Heart right ventricle (tissue), 16 donors: ENCODE measurements around the gene GLIPR1. TPM values are rescaled to one million over a fixed set of nuclear protein-coding genes. Genes with fewer than 3 reads are reported as not detected.
"Not testable (repeated sequence)": the region's sequence is repeated elsewhere in the genome, so short reads cannot be mapped to it uniquely, and the experiment has no call there.

Experiments
- ATAC-seq, 8 donors: fragments of 200-7000 bp; cut with Tn5 transposase; one replicate each; pipeline ENCODE4 v1.9.1; 2020; ENCODE audit warnings: mild to moderate bottlenecking in 8 of 8, moderate library complexity in 8 of 8, moderate number of reproducible peaks in 1 of 8
- DNase-seq, 2 donors: peaks; one replicate each; pipeline ENCODE4 v3.0.0-alpha.2; 2020
- H3K27ac ChIP-seq, 10 donors: fragments of 200-600 bp; sonication (generic) in 2 of 10; one replicate each; pipeline versions ENCODE4 v1.5.0 to v1.8.0; 2020 to 2022; ENCODE audit warnings: mild to moderate bottlenecking in 3 of 10
- H3K27me3 ChIP-seq, 7 donors: fragments of 200-600 bp; one replicate each; pipeline ENCODE4 v1.8.0; 2021 to 2022; ENCODE audit warnings: mild to moderate bottlenecking in 2 of 7
- H3K36me3 ChIP-seq, 9 donors: fragments of 200-600 bp; sonication (generic) in 1 of 9; one replicate each; pipeline versions ENCODE4 v1.5.0 to v1.8.0; 2020 to 2022; ENCODE audit warnings: mild to moderate bottlenecking in 2 of 9
- H3K4me1 ChIP-seq, 9 donors: fragments of 200-600 bp; sonication (generic) in 1 of 9; one replicate each; pipeline versions ENCODE4 v1.5.0 to v1.8.0; 2020 to 2022; ENCODE audit warnings: mild to moderate bottlenecking in 4 of 9
- H3K4me3 ChIP-seq, 10 donors: fragments of 200-600 bp; sonication (generic) in 2 of 10; one replicate each; pipeline versions ENCODE4 v1.5.0 to v1.8.0; 2020 to 2022; ENCODE audit warnings: mild to moderate bottlenecking in 7 of 10, moderate library complexity in 2 of 10
- H3K9me3 ChIP-seq, 11 donors: fragments of 200-600 bp in 10 of 11; sonication (generic) in 2 of 11; one replicate each; pipeline versions ENCODE4 v1.5.0 to v1.8.0; 2013 to 2022; ENCODE audit warnings: mild to moderate bottlenecking in 2 of 11, control low read depth in 1 of 11, moderate library complexity in 1 of 11
- WGBS, 2 donors: extraction: QIAGEN DNeasy Blood & Tissue Kit; methylation state at CpG; one replicate each; pipeline ENCODE4 v1.1.7; 2013; ENCODE audit warnings: inconsistent platforms in 1 of 2; 5-methylcytosine and 5-hydroxymethylcytosine counted together
- intact Hi-C, 10 donors: fragments of 100-400 bp; cut with DNase I; formaldehyde crosslinking; loops; one replicate each; pipeline versions ENCODE4 v1.11.1 to v1.14.2; 2022
- polyA plus RNA-seq, 2 donors: library from polyadenylated mRNA; stranded (reverse); fragments of 200-250 nt; gene quantifications; one replicate each; pipeline ENCODE4 v1.2.3, GENCODE V29; 2013
- total RNA-seq, 10 donors: library from RNA; stranded (reverse); fragmentation: NEBNext Ultra II Directional in 3 of 10; extraction: Animal tissue kit (Norgen Biotek cat#: 25700) in 3 of 10; gene quantifications; one replicate each; pipeline versions ENCODE4 v1.2.1 to v1.2.4, GENCODE V29; 2021 to 2023
- TF ChIP-seq, protein P1 (sequence below), 9 donors: fragments of 200-600 bp; sonication (generic) in 2 of 9; IDR thresholded peaks; one replicate each; pipeline versions ENCODE4 v1.5.0 to v1.8.0; 2021 to 2022; ENCODE audit warnings: antibody characterized with exemption in 9 of 9, mild to moderate bottlenecking in 5 of 9, moderate library complexity in 1 of 9
- donor health status: Arrhythmogenic right ventricular cardiomyopathy.
- donor health status: ischemic (EF 13 %, LVEDD 7.1; RV severe dilation, severe dysfunction).
- donor health status: healthy with polysubstance abuse.
- donor health status: DM: no; HTN: yes; CAD: no.
- donor health status: DM: no; HTN: no; CAD: no.
- donor health status: ischemic (EF 25% LVEDD 6.9; RV normal size, moderate dysfunction).
- donor health status: ischemic (EF 25% LVEDD 5.7; RV mildly dilated, moderate dysfunction).
- donor health status: healthy.
- donor health status: DM: yes; HTN: yes; CAD: no.
- donor health status: Ischemic cardiomyopathy.
- donor health status: ischemic (EF 35%, LVEDD 5.7; RV mildly dilated, moderate dysfunction).
- donor health status: nonischemic (EF 11% LVEDD 7.7; RV severe dilation, severe dysfunction).
- donor health status: DM: yes; HTN: yes; CAD: no.
- donor health status: PGD.
- donor health status: ischemic (EF 29% LVEDD 5.4; RV normal size, mild dysfunction).
- donor health status: nonischemic (EF 23%, LVEDD 6.1; RV moderate dilation, normal function).

Gene GLIPR1
- total and polyA plus RNA-seq, 12 donors, result 2.0 to 25.6 (median 4.6) TPM

GRCh38 chr12:75439048-75439447 is 41.5 kb upstream of the GLIPR1 start:
- peaks cover 0 to 3% (median 0%) of the 10 kb centered on the region in 7 donors for H3K27me3 ChIP-seq
- no peak for DNase-seq
- no peaks in the 10 kb centered on the region for H3K36me3 ChIP-seq
- no peak overlapping the region for H3K27ac ChIP-seq
- H3K4me3 ChIP-seq, result no peak overlapping the region
- intact Hi-C loops, result no loop called here
- WGBS, 2 donors, result 80 to 88% methylated on average over 2 of the region's 2 CpGs
- H3K4me1 ChIP-seq, result no peaks in the 10 kb centered on the region
- TF ChIP-seq, protein P1, sequence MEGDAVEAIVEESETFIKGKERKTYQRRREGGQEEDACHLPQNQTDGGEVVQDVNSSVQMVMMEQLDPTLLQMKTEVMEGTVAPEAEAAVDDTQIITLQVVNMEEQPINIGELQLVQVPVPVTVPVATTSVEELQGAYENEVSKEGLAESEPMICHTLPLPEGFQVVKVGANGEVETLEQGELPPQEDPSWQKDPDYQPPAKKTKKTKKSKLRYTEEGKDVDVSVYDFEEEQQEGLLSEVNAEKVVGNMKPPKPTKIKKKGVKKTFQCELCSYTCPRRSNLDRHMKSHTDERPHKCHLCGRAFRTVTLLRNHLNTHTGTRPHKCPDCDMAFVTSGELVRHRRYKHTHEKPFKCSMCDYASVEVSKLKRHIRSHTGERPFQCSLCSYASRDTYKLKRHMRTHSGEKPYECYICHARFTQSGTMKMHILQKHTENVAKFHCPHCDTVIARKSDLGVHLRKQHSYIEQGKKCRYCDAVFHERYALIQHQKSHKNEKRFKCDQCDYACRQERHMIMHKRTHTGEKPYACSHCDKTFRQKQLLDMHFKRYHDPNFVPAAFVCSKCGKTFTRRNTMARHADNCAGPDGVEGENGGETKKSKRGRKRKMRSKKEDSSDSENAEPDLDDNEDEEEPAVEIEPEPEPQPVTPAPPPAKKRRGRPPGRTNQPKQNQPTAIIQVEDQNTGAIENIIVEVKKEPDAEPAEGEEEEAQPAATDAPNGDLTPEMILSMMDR (IDR thresholded peaks at IDR 0.05), result no peak
- no peak for ATAC-seq
- peaks cover 0 to 43% (median 11%) of the 10 kb centered on the region in 11 donors for H3K9me3 ChIP-seq

DNA sequence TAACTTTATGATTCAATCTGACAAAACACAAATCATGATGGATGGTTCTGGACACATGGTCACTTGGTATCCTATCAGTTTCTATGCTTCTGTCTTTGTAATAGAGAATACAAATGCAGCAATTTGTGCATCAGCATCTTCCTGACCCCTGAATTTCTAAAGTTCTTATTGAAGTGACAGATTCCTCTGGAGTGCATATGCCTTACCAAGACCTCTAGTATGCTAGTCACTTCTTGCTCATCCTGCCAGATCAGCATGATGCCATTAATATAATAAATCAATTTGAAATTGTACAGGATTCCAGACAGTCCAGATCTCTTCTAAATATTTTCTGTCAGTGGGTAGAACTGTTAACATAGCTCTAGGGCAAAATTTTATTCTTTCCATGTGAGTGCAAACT is 40.6 kb upstream of the GLIPR1 start:
- H3K4me3 ChIP-seq, result no peak overlapping the region
- peaks cover 0 to 3% (median 0%) of the 10 kb centered on the region in 7 donors for H3K27me3 ChIP-seq
- peaks cover 0 to 7% (median 0%) of the 10 kb centered on the region in 9 donors for H3K4me1 ChIP-seq
- H3K9me3 ChIP-seq, result peaks cover 0 to 40% (median 11%) of the 10 kb centered on the region in 11 donors
- TF ChIP-seq, protein P1 (IDR thresholded peaks at IDR 0.05), result no peak
- no peak overlapping the region for H3K27ac ChIP-seq
- ATAC-seq (no peak), DNase-seq (no peak)
- intact Hi-C loops, result no loop called here
- no peaks in the 10 kb centered on the region for H3K36me3 ChIP-seq

DNA sequence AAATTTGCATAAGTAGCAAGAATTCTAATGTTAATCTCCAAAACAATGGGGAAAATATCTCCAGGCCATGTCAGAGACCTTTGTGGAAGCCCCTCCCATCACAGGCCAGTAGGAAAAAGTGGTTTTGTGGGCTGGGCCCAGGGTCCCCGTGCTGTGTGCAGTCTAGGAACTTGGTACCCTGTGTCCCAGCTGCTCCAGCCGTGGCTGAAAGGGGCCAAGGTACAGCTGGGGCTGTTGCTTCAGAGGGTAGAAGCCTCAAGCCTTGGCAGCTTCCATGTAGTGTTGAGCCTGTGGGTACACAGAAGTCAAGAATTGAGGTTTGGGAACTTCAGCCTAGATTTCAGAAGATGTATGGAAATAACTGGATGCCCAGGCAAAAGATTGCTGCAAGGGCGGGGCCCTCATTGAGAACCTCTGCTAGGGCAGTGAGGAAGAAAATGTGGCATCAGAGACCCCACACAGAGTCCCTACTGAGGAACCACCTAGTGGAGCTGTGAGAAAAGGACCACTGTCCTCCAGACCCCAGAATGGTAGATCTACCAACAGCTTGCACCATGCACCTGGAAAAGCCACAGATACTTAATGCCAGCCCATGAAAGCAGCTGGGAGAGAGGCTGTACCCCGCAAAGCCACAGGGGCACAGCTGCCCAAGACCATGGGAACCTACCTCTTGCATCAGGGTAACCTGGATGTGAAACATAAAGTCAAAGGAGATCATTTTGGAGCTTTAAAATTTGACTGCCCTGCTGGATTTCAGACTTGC is 38.7 kb upstream of the GLIPR1 start:
- H3K9me3 ChIP-seq, result peaks cover 0 to 24% (median 6%) of the 10 kb centered on the region in 11 donors
- H3K4me3 ChIP-seq, intact Hi-C loops, H3K27me3 ChIP-seq, DNase-seq, H3K4me1 ChIP-seq, ATAC-seq, H3K27ac ChIP-seq, H3K36me3 ChIP-seq: not testable (repeated sequence)
- WGBS, 2 donors, result 65 to 76% methylated on average over 4 of the region's 4 CpGs

DNA sequence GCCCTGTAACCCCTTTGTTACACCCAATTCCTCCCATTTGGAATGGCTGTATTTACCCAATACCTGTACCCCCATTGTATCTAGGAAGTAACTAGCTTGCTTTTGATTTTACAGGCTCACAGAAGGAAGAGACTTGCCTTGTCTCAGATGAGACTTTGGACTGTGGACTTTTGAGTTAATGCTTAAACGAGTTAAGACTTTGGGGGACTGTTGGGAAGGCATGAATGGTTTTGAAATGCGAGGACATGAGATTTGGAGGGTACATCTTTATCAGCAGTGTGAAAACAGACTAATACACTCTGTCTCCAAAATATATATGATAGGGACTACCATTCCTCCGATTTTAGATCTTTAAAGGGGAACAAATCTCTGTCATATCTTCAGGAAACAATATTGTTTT is 38.1 kb upstream of the GLIPR1 start:
- not testable (repeated sequence) for ATAC-seq
- 45 to 65% methylated on average over 3 of the region's 3 CpGs for WGBS, 2 donors

GRCh38 chr12:75443709-75444108 is 36.8 kb upstream of the GLIPR1 start:
- TF ChIP-seq, protein P1 (IDR thresholded peaks at IDR 0.05), result no peak
- 58% methylated on average over 3 of the region's 3 CpGs for WGBS, 2 donors

More for the DNA sequence above, 38.1 kb upstream of the GLIPR1 start:
- intact Hi-C loops, H3K36me3 ChIP-seq, H3K4me3 ChIP-seq, H3K27me3 ChIP-seq, DNase-seq, H3K27ac ChIP-seq, H3K4me1 ChIP-seq: not testable (repeated sequence)
- H3K9me3 ChIP-seq, result peaks cover 0 to 18% (median 2%) of the 10 kb centered on the region in 11 donors

More at GRCh38 chr12:75443709-75444108, 36.8 kb upstream of the GLIPR1 start:
- no peak for DNase-seq
- H3K4me3 ChIP-seq, result no peak overlapping the region
- peaks cover 0 to 3% (median 0%) of the 10 kb centered on the region in 7 donors for H3K27me3 ChIP-seq
- ATAC-seq, result no peak
- intact Hi-C loops, result no loop called here
- H3K36me3 ChIP-seq, result no peaks in the 10 kb centered on the region
- no peak overlapping the region for H3K27ac ChIP-seq
- H3K4me1 ChIP-seq, result peaks cover 0 to 7% (median 0%) of the 10 kb centered on the region in 9 donors
- peaks cover 0 to 9% (median 0%) of the 10 kb centered on the region in 11 donors for H3K9me3 ChIP-seq
